IMR-90 (cell line): ENCODE results near the gene AMFR. TPM values are rescaled to one million over a fixed set of nuclear protein-coding genes. Genes with fewer than 3 reads are reported as not detected.

ENCODE experiments used
- ATAC-seq: fragments of 200-7000 bp; cut with Tn5 transposase; 2 replicates; pipeline ENCODE4 v1.9.1; 2020; ENCODE audit warnings: low read depth, mild to moderate bottlenecking, moderate library complexity
- BruUV-seq: library from RNA; stranded (reverse); fragments of 400-500 nt; replicated peaks from 2 replicates; lab custom pipeline; 2021; lab: Mats Ljungman, UMichigan
- CTCF ChIA-PET: fragments of 300-600 bp; formaldehyde crosslinking; extraction: SDS; loops from one replicate; lab custom pipeline; 2021; ENCODE audit warnings: antibody characterized with exemption; lab: Yijun Ruan, JAX
- POLR2A ChIA-PET: fragments of 300-600 bp; sonication (Branson Sonifier 250); formaldehyde crosslinking; loops from one replicate; lab custom pipeline; 2022; ENCODE audit warnings: antibody characterized with exemption; ENCODE audit not compliant: unreplicated experiment; lab: Charles Lee
- DNase-seq: peaks from one replicate; pipeline ENCODE4 v3.0.0; 2013
- H2AFZ ChIP-seq: replicated peaks from 2 replicates; pipeline ENCODE3; 2013; ENCODE audit warnings: low read length, mild to moderate bottlenecking; ENCODE audit not compliant: poor library complexity
- H2AK5ac ChIP-seq: 2 replicates; pipeline ENCODE4 v1.6.1; 2013; ENCODE audit warnings: low read depth, low read length, inconsistent platforms
- H2AK9ac ChIP-seq: replicated peaks from 2 replicates; pipeline ENCODE3; 2013; ENCODE audit warnings: mild to moderate bottlenecking, low read depth, low read length, moderate library complexity; ENCODE audit not compliant: poor library complexity
- H2BK120ac ChIP-seq: 2 replicates; pipeline ENCODE4 v1.6.1; 2013; ENCODE audit warnings: low read depth, low read length, inconsistent platforms
- H2BK15ac ChIP-seq: 3 replicates; pipeline ENCODE4 v1.6.1; 2013; ENCODE audit warnings: low read depth, low read length, inconsistent platforms
- H2BK20ac ChIP-seq: 2 replicates; pipeline ENCODE4 v1.6.1; 2013; ENCODE audit warnings: low read depth, mild to moderate bottlenecking, inconsistent platforms, low read length, moderate library complexity
- H2BK5ac ChIP-seq: 2 replicates; pipeline ENCODE4 v1.6.1; 2013; ENCODE audit warnings: mild to moderate bottlenecking, low read depth, low read length, inconsistent platforms; ENCODE audit not compliant: poor library complexity, severe bottlenecking
- H3K14ac ChIP-seq: replicated peaks from 2 replicates; pipeline ENCODE4 v1.6.1; 2013; ENCODE audit warnings: low read depth, low read length, inconsistent platforms
- H3K18ac ChIP-seq: 2 replicates; pipeline ENCODE4 v1.6.1; 2013; ENCODE audit warnings: low read depth, low read length, control low read depth
- H3K23ac ChIP-seq: 2 replicates; pipeline ENCODE4 v1.6.1; 2013; ENCODE audit warnings: low read depth, low read length, inconsistent platforms
- H3K27ac ChIP-seq: 2 replicates; pipeline ENCODE4 v1.5.1; 2013; ENCODE audit warnings: mild to moderate bottlenecking, control low read depth, low read length; ENCODE audit not compliant: insufficient read depth
- H3K27me3 ChIP-seq: 2 replicates; pipeline ENCODE4 v1.6.1; 2013; ENCODE audit warnings: low read length; ENCODE audit not compliant: control insufficient read depth, insufficient read depth
- H3K36me3 ChIP-seq: 2 replicates; pipeline ENCODE4 v1.6.1; 2013; ENCODE audit warnings: low read length, mixed read lengths; ENCODE audit not compliant: control insufficient read depth, insufficient read depth
- H3K4ac ChIP-seq: 2 replicates; pipeline ENCODE4 v1.6.1; 2013; ENCODE audit warnings: low read depth, low read length, inconsistent platforms
- H3K4me1 ChIP-seq: 2 replicates; pipeline ENCODE4 v1.6.1; 2013; ENCODE audit warnings: low read length, mixed read lengths; ENCODE audit not compliant: control insufficient read depth, insufficient read depth
- H3K4me2 ChIP-seq: 2 replicates; pipeline ENCODE4 v1.6.1; 2013; ENCODE audit warnings: low read depth, mild to moderate bottlenecking, control low read depth, low read length, moderate library complexity
- H3K4me3 ChIP-seq: 2 replicates; pipeline ENCODE4 v1.5.1; 2013; ENCODE audit warnings: low read depth, mild to moderate bottlenecking, control low read depth, low read length, moderate library complexity; ENCODE audit not compliant: insufficient read depth
- H3K56ac ChIP-seq: 2 replicates; pipeline ENCODE4 v1.6.1; 2013; ENCODE audit warnings: low read length, inconsistent platforms; ENCODE audit not compliant: insufficient read depth; ENCODE audit errors: extremely low read depth
- H3K79me1 ChIP-seq, 2 experiments: 2 replicates each; pipeline ENCODE4 v1.6.1; 2013; ENCODE audit warnings: low read length in 2 of 2, inconsistent platforms in 1 of 2, low read depth in 1 of 2
- H3K9ac ChIP-seq: 2 replicates; pipeline ENCODE4 v1.6.1; 2013; ENCODE audit warnings: low read depth, low read length, control low read depth
- H3K9me1 ChIP-seq: 2 replicates; pipeline ENCODE4 v1.6.1; 2013; ENCODE audit warnings: low read length, inconsistent platforms; ENCODE audit not compliant: insufficient read depth
- H3K9me3 ChIP-seq: 2 replicates; pipeline ENCODE4 v1.6.1; 2013; ENCODE audit warnings: low read length; ENCODE audit not compliant: control insufficient read depth, insufficient read depth
- H4K20me1 ChIP-seq: 2 replicates; pipeline ENCODE4 v1.6.1; 2013; ENCODE audit warnings: low read length, inconsistent platforms; ENCODE audit not compliant: insufficient read depth
- H4K5ac ChIP-seq: 2 replicates; pipeline ENCODE4 v1.6.1; 2013; ENCODE audit warnings: mild to moderate bottlenecking, low read depth, low read length, control low read depth
- H4K8ac ChIP-seq, 2 experiments: 2 replicates each; pipeline ENCODE4 v1.6.1; 2013; ENCODE audit warnings: low read depth in 2 of 2, low read length in 2 of 2, control low read depth in 1 of 2, inconsistent platforms in 1 of 2
- H4K91ac ChIP-seq: 2 replicates; pipeline ENCODE4 v1.6.1; 2013; ENCODE audit warnings: low read depth, low read length, inconsistent platforms; ENCODE audit not compliant: insufficient read depth
- BHLHE40 ChIP-seq: fragments of 150-350 bp; IDR thresholded peaks from 2 replicates; pipeline ENCODE4 v1.6.1; 2016; ENCODE audit warnings: mild to moderate bottlenecking, low read depth, low read length
- CEBPB ChIP-seq: IDR thresholded peaks from 2 replicates; pipeline ENCODE4 v1.6.1; 2012; ENCODE audit warnings: low read depth, low read length, improper control_type of control experiment
- CHD1 ChIP-seq: IDR thresholded peaks from 2 replicates; pipeline ENCODE4 v1.6.1; 2012; ENCODE audit warnings: low read depth, low read length, improper control_type of control experiment
- CTCF ChIP-seq: conservative IDR thresholded peaks from 2 replicates; pipeline ENCODE4 v1.5.1; 2012; ENCODE audit warnings: mild to moderate bottlenecking, low read depth, low read length, improper control_type of control experiment
- ELK1 ChIP-seq: fragments of 150-350 bp; IDR thresholded peaks from 2 replicates; pipeline ENCODE4 v1.6.1; 2016; ENCODE audit warnings: low read depth, mild to moderate bottlenecking, low read length, moderate library complexity, borderline replicate concordance
- FOS ChIP-seq: fragments of 150-350 bp; IDR thresholded peaks from 2 replicates; pipeline ENCODE4 v1.6.1; 2016; ENCODE audit warnings: low read depth, low read length
- MAFK ChIP-seq: IDR thresholded peaks from 2 replicates; pipeline ENCODE4 v1.6.1; 2012; ENCODE audit warnings: low read depth, low read length, improper control_type of control experiment
- MAZ ChIP-seq: IDR thresholded peaks from 2 replicates; pipeline ENCODE4 v1.6.1; 2012; ENCODE audit warnings: low read depth, mild to moderate bottlenecking, low read length, improper control_type of control experiment, moderate library complexity, borderline replicate concordance
- MXI1 ChIP-seq: IDR thresholded peaks from 2 replicates; pipeline ENCODE4 v1.6.1; 2012; ENCODE audit warnings: low read depth, mild to moderate bottlenecking, low read length, moderate library complexity, borderline replicate concordance
- NFE2L2 ChIP-seq: fragments of 150-350 bp; IDR thresholded peaks from 2 replicates; pipeline ENCODE4 v1.6.1; 2016; ENCODE audit warnings: low read depth, mild to moderate bottlenecking, low read length
- POLR2A ChIP-seq: IDR thresholded peaks from 2 replicates; pipeline ENCODE4 v1.6.1; 2012; ENCODE audit warnings: mild to moderate bottlenecking, low read depth, low read length
- RCOR1 ChIP-seq: IDR thresholded peaks from 2 replicates; pipeline ENCODE4 v1.6.1; 2012; ENCODE audit warnings: mild to moderate bottlenecking, low read length, improper control_type of control experiment; ENCODE audit not compliant: insufficient replicate concordance
- RFX5 ChIP-seq: IDR thresholded peaks from 2 replicates; pipeline ENCODE4 v1.8.0; 2012; ENCODE audit warnings: low read depth, mild to moderate bottlenecking, low read length, moderate library complexity
- SMC3 ChIP-seq: fragments of 150-350 bp; IDR thresholded peaks from 2 replicates; pipeline ENCODE4 v1.6.1; 2016; ENCODE audit warnings: low read depth, mild to moderate bottlenecking, antibody characterized with exemption, low read length, moderate library complexity
- USF2 ChIP-seq: fragments of 150-350 bp; IDR thresholded peaks from 2 replicates; pipeline ENCODE4 v1.6.1; 2017; ENCODE audit warnings: mild to moderate bottlenecking, antibody characterized with exemption, low read length, low read depth
- WGBS, 2 experiments: methylation state at CpG; one replicate each; pipeline versions ENCODE4 v1.1.5 to v1.1.7; 2013; ENCODE audit warnings: missing lambda C conversion rate in 2 of 2; ENCODE audit not compliant: insufficient read length in 1 of 2; ENCODE audit errors: extremely low coverage in 2 of 2; 5-methylcytosine and 5-hydroxymethylcytosine counted together
- dilution Hi-C: fragments of 300-500 bp; cut with HindIII; formaldehyde crosslinking; loops from one replicate; pipeline ENCODE4 v1.14.3; 2018; ENCODE audit warnings: low sequenced_read_pairs; ENCODE audit not compliant: unreplicated experiment
- in situ Hi-C: fragments of 300-500 bp; cut with MboI; formaldehyde crosslinking; loops from 3 replicates; pipeline ENCODE4 v1.14.3; 2019; ENCODE audit warnings: low sequenced_read_pairs, inconsistent platforms, mixed read lengths
- intact Hi-C: fragments of 100-400 bp; cut with micrococcal nuclease; formaldehyde crosslinking; loops from 2 replicates; pipeline ENCODE4 v1.10.0; 2022
- polyA plus RNA-seq, 3 experiments: library from polyadenylated mRNA; depleted of rRNA; stranded (reverse); fragments of >200 nt; gene quantifications; 2 replicates each; pipeline ENCODE4 v1.2.3, GENCODE V29; 2012; ENCODE audit warnings: low replicate concordance in 1 of 3
- total RNA-seq: library from RNA; depleted of rRNA; stranded (reverse); fragments of >200 nt; gene quantifications from 2 replicates; pipeline ENCODE4 v1.2.3, GENCODE V29; 2012

Gene AMFR
- total and polyA plus RNA-seq, 2 of the 4 experiments (the other 2 are of a cell fraction): 60.7 to 216 TPM

DNA sequence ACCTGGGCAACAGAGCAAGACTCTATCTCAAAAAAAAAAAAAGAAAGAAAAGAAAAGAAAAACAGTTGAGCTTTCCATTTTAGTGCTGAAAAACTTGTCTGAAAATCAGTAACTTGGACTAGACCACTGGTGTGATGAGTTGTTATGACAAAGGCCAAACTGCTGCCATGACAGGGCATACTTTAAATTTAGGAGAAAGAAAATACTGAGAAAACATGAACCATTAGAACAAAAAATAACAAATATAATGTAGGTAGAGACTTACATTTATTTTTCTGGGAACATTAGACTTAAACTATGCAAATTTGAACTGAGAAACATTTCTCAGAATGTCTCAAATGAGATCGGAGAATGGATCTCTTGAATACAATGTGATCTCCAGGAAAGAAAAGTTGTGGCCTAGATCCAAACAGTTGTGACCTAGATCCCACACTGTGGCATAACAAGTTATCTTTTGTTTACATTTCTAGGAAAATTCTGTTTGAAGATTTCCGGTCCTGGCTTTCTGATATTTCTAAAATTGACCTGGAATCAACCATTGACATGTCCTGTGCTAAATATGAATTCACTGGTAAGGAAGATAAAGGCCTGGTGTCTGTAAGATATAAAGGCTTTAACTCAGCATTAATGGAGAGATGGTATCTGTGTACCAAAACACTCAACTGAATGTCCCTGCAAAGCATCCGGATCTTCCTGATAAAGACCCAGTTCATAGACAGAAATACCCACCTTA, 36.9 kb upstream of the AMFR start:
- H2BK5ac ChIP-seq: no peak overlapping the region
- H3K18ac ChIP-seq: no peak overlapping the region
- no peaks in the 10 kb centered on the region for H3K4me1 ChIP-seq
- no peak overlapping the region for H2BK120ac ChIP-seq
- H2AK9ac ChIP-seq: no peak overlapping the region
- H3K56ac ChIP-seq: no peak overlapping the region
- H3K27me3 ChIP-seq: no peaks in the 10 kb centered on the region
- intact Hi-C loops: no loop called here
- H3K4me3 ChIP-seq: no peak overlapping the region
- BruUV-seq: no TSS peak
- no peaks in the 10 kb centered on the region for H4K20me1 ChIP-seq
- POLR2A ChIA-PET: no interaction called here
- H2AFZ ChIP-seq: no peak overlapping the region
- CTCF ChIA-PET: no interaction called here
- ATAC-seq: no peak
- peaks cover 3% of the 10 kb centered on the region; the same call in 1 of the 2 replicates for H3K9me1 ChIP-seq
- H3K9me3 ChIP-seq: no peaks in the 10 kb centered on the region
- H3K4me2 ChIP-seq: no peak overlapping the region
- TF ChIP-seq USF2: no peak
- no peak for TF ChIP-seq FOS
- no peak for TF ChIP-seq MAFK
- no peak for TF ChIP-seq RFX5
- no peak for TF ChIP-seq CEBPB
- TF ChIP-seq SMC3: no peak
- no peak for TF ChIP-seq CTCF
- no peak for TF ChIP-seq BHLHE40
- no peak for TF ChIP-seq MXI1
- TF ChIP-seq CHD1: no peak
- no peak for TF ChIP-seq MAZ
- TF ChIP-seq POLR2A: no peak
- TF ChIP-seq ELK1: no peak
- TF ChIP-seq NFE2L2: no peak
- no peak for TF ChIP-seq RCOR1
- H3K36me3 ChIP-seq: peaks cover 27% of the 10 kb centered on the region
- no peak overlapping the region for H2AK5ac ChIP-seq
- in situ Hi-C loops: no loop called here
- H4K8ac ChIP-seq: no peak overlapping the region
- dilution Hi-C loops: no loop called here
- no peak overlapping the region for H3K23ac ChIP-seq
- no CpG with 5 or more reads among the region's 3 CpGs for WGBS, 2 experiments
- no peak for DNase-seq
- no peak overlapping the region for H4K91ac ChIP-seq
- H2BK15ac ChIP-seq: no peak overlapping the region
- H3K9ac ChIP-seq: no peak overlapping the region
- H2BK20ac ChIP-seq: no peak overlapping the region
- no peak overlapping the region for H3K27ac ChIP-seq
- peaks cover 5 to 13% of the 10 kb centered on the region in 2 experiments; a peak in 3 of 4 replicates for H3K79me1 ChIP-seq
- H3K4ac ChIP-seq: no peak overlapping the region
- no peak overlapping the region for H4K5ac ChIP-seq
- H3K14ac ChIP-seq: no peak overlapping the region
